Fibroblast of skin of right quadriceps (primary cell): Measurements from ENCODE around the gene DDA1.

Experiments
- DNase-seq: peaks from one replicate; pipeline ENCODE4 v3.0.0-alpha.2; 2013

The DDA1 gene

DNA sequence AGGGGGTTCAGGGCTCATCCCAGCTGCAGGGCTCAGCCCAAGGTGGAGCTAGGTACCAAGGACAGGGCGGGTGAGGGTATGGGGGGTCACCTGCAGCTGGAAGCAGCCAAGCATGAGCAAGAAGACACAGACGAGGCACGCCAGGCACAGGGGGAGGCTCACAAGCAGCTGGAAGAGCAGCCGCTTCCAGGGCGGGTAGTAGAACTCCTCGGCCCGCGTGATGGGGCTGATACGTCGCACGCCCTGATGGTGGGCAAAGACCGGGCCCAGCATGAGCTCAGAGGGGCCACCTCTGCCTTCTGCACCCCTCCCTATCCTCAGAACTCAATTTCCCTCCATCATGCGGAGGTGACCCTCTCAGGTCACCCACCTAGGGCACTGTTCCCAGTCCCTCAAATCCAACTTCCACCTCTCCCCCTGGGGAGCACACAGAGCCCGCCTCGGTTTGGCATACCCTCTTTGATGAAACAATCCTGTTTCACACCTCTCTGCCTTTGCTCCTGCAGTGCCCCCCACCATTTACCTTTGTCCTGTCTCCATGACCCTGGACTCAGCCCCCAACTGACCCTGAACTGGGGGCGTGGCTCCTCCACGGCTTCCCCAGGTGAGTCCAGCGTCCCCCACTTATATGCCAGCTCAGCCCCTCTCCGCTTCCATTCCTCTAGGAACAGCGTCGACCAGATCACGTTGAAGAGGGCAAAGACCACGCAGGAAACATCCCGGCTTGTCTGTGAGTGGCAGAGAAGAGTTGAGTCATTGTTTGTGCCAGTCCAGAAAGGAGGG is 21.1 kb downstream of the DDA1 start:
- DNase-seq: no peak

DNA sequence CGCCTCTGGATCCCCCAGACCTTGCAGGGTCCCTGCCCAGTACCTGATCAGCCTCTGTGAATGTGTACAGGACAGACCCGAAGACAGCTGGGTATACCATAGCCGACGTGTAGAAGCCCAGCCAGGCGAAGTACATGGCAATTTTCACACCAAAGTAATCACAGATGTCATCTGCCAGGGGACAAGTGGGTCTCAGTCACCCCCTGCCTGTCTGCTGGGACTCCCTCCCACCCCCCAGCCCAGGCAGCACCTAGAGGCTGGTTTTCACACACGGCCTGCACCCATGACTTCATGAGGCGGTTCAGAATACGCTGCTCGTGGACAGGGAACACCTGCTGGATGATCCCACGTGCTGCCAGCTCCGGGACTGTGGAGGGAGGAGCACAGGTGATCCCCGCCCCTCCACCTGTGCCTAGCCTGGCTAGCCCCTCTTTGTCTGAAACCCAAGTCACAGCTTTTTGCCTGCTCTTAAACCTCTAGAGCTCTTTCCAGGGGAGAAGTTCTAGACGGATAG is 21.7 kb downstream of the DDA1 start:
- DNase-seq: no peak

DNA sequence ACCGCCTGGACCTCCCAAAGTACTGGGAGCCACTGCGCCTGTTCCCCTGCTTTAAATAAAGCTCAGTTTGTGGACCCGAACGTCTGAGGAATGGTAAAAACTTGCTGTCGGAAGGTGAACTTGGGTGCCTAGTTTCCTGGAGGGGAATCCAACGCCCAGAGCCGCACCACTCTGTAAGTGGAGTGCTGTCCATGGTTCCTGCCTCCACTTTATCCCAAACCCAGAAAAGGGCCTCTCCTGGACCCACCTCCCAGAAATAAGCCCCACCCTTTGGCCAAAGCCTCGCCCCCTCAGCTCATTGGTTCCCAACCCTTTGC is 23.0 kb downstream of the DDA1 start:
- no peak for DNase-seq

DNA sequence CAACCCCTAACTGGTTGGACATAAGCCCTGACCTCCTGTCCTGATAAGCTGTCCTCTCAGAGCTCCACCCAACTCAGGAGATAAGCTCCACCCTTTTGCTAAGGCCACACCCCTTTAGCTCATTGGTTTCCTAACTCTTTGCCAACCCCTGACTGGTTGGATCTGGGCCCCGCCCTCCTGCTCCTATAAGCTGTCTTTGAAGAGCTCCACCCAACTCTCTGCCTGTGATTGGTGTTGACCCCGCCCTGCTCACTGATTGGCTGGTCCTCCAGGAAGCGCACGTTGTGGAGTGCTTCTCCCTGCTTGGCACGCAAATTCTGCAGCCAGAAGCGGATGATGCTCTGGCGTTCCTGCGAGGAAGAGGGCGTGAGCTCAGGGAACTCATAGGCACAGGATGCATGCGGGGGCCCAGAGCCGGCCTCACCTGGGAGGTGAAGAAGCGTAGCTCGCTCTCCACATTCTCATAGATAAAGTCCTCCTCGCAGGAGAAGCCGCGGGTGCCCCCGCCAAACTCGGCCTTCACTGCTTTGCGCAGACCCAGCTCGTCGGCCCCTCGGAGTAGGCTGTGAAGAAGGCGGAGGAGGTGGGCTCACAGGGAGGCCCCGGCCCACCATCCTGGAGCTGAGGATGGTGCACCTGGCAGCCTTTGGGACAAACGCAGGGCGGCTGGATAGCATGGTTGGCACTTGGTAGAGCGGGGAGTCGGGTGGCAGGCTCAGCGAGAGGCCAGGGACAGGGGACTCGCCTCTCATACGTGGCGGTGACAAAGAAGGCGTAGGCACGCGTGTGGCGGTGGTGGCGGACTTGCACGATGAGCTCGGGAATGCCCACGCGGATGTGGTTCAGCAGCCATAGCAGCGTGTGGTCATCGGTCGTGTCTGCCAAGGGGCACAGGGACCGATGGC is 23.6 kb downstream of the DDA1 start:
- peak; percentile 55 for DNase-seq

DNA sequence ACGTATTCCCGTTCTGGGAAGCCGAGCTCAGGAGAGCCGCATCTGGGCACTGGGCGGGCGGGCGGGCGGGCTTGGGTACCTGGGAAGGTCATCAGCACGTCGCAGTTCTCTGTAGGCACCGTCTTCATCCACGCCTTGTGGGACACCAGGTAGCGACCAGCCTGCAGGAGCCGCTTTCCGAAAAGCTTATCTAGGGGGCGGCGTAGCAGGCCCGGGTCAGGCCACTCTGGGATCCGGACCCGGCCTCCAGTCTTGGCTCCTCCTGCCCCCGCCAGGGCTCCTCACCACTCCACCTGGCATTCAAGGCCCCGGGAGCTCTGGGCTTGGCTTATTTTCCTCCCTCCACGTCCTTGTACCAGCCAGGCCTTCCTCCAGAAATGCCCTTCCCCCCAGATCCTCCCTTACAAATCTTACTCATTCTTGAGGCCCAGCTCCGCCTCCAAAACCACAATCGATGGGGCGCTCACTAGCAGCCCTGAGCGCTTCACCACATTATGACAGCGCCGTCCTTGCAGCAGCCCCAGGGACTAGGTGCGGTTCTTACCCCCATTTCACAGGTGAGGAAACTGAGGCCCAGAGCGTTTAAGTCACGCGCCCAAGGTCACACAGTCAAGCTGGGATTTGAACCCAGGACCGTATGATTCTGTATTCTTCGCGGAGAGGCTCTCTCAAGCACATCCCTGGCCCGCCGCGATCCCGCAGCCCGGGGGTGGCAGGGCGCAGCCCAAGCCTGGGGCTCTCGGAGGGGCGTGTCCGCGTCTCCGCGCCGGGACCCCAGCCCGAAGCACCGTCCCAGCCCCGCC is 24.4 kb downstream of the DDA1 start:
- DNase-seq: peak; percentile 89

DNA sequence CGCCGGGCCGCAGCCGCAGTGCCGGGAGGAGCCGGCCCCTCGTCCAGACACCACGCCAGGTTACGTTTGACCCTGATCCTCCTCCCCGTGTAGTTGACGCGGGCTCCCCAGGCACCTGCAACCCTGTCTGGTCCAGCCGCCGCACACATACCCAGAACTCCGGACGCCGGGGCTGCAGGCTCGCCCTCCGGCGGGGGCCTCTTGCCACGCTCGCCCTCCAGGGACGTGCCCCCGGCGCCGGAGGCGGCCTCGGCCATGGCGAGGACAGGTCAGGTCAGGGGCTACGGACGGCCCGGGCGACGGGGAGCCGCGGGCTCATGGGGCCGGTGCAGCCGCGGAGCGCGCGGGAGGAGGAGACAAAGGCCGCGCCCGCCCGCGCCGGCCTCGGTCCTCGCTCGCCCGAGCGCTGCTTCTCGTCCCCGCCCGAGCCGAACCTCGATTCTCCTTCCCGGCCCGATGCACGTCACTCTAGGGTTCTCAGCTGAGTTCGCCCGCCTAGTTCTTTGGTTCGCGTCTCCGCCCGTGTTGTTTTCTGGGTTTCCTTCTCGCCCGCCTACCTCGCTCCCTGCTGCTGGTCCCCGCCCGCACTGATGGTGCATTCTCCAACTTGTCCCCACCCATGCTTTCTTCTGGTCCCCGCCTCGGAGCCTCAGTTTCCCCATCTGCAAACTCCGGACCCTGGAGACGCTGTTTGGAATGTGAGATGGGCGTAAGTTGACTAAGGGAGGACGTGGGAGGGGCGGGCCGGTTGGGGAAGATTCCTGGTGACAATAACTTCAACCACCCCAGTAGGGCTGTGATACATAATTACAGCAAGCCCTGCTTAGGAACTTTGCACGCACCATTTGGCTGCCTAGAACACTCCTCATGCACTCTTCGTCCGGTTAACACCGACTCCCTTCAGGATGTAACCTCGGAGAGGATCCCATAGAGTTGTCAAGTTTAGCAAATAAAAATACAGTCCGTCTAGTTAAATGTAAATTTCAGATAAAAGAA is 25.3 kb downstream of the DDA1 start, which contains the start of gene ANO8:
Gene ANO8, minus strand, starts transcription at position 442 of the 996 bp plus-strand sequence. Its CDS starts 185 bp downstream, at position 257.
- peak; percentile 99 for DNase-seq

DNA sequence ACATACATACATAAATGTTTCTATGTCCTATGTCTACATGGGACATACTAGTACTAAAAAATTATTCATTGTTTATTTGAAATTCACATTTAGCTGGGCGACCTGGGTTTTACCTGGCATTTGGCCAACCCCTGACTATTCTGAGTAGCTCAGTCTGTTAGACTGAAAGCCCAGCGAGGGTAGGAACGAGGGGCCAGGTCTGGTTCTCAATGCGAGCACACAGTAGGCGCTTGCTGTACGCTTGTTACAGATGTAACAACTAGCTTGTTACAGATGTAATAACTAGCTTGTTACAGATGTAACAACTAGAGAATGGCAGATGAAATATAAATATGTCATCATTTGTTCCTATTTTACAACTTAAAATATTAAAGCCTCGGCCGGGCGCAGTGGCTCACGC is 26.2 kb downstream of the DDA1 start:
- DNase-seq: no peak

DNA sequence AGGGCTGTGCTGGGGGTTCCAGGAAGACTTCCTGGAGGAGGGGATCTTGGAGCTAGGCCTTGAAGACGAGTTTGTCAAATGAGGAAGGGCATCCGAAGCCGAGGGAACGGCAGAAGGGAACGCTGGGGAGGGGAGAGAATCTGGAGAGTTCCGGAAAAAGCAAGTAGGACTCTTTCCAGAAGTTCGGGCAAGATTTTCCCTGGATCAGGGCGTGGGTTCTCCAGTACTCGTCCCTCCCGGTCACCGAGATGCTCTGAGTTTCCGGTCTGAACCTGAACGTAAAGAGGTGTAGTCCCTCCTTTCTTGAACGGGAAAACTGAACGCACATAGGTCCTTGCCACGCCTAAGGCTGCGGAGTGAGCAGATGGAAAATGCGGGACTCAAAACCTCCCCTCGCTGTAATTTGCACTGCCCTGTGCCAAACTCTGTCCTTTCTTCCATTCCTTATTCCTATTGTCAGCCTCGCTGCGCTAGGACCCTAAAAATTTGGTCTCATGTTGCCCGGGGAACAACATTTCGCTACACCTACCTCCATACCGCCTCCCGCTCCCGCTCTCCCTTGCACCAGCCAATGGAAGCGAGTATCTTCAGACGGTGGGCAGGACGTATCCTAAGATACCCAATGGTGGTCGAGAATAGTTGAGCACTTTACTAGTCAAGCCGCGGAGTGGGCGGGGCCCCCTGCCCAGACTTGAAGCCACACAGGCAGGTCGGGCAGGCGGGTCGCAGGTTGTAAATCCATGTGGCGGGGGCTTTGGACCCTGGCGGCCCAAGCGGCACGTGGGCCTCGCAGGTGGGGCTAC is 27.7 kb downstream of the DDA1 start, which contains the start of gene GTPBP3:
Gene GTPBP3, plus strand, starts transcription at position 682 of the 803 bp plus-strand sequence. Its CDS starts 59 bp downstream, at position 741.
- peak; percentile 99 for DNase-seq

DNA sequence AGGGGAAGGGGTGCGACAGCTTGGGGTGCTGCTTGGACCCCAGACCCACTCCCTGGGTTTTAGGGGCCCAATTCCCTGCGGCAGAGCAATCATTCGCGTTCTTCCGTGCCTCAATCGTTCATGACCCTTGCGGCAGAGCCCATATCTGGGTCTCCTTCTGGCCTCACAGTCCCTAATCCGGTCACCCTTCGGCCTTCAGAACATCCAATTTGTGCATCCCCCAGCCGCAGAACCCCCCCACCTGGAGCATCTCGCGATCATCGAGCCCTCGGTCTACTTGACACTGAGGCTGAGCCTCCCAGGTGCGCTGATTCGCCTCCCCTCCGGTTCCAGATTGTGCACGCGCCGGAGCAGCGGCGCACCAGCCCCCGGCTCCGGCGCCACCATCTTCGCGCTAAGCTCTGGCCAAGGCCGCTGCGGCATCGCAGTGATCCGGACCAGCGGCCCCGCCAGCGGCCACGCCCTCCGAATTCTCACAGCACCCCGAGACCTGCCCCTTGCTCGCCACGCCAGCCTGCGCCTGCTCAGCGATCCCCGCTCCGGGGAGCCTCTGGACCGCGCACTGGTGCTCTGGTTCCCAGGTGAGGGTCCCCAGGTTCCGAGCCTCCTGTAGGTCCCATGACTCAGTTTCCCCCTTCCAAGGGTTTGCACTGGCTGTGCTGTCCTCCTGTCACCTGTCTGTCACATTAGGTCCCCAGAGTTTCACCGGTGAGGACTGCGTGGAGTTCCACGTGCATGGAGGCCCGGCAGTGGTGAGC is 28.5 kb downstream of the DDA1 start:
- DNase-seq: no peak

DNA sequence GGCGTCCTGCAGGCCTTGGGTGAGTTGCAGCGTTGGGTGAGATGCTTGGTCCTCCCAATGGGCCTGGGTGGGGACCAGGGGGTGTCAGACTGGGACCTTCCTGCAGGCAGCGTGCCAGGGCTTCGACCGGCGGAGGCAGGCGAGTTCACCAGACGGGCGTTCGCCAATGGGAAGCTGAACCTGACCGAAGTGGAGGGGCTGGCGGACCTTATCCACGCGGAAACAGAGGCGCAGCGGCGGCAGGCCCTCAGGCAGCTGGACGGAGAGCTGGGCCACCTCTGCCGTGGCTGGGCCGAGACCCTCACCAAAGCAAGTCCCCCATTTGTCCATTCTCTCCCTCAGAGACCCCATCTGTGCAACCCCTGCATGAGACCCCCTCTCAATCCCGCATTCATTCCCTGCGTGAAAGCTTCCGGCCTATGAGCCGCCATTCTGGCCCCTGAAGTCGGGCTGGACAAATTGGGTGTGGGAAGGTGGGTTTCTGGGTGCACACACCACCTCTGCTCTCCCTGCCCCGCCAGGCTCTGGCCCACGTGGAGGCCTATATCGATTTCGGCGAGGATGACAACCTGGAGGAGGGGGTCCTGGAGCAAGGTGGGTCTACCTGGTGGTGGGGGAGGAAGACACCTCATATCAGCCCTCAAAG is 29.2 kb downstream of the DDA1 start:
- DNase-seq: no peak

DNA sequence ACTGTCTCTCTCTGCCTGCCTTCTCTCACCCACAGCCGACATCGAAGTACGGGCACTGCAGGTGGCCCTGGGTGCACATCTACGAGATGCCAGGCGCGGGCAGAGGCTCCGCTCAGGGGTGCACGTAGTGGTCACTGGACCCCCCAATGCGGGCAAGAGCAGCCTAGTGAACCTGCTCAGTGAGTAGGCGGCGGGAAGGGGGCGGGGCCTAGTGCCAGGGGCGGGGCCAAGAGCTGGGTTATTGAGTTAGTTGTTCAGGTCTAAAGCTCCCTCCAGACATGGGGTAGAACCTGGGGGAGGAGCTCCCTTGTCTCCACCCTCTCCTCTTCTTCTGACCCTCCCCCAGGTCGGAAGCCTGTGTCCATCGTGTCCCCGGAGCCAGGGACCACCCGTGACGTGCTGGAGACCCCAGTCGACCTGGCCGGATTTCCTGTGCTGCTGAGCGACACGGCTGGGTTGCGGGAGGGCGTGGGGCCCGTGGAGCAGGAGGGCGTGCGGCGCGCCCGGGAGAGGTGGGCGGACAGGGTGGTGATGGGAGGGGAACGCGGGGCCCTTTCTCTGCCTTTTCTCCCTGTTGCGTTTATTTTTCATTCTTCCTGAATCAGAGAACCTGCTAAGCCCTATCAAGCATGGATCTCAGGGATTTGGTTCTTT is 29.9 kb downstream of the DDA1 start:
- DNase-seq: no peak

DNA sequence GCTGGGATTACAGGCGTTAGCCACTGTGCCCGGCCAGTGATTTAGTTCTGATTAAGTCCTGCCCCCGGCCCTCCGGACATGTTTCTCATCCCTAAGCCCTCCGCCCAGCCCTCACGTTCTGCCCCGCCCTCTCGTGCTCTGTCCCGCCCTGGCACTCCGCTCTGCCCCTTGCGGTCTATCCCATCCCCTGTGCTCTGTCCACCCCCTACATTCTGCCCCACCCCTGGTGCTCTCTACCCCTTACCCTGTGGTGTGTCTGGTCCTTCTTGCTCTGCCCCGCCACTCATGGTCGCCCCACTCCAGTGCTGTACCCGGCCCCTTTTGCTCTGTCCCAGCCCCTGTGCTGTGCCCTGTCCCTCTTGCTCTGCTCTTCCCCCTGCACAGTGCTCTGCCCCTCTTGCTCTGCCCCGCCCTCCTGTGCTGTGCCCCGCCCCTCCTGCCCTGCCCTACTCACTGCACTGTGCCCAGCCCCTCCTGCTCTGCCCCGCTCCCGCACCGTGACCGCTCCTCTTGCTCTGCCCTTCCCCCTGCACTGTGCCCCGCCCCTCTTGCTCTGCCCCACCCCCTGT is 31.0 kb downstream of the DDA1 start:
- no peak for DNase-seq

DNA sequence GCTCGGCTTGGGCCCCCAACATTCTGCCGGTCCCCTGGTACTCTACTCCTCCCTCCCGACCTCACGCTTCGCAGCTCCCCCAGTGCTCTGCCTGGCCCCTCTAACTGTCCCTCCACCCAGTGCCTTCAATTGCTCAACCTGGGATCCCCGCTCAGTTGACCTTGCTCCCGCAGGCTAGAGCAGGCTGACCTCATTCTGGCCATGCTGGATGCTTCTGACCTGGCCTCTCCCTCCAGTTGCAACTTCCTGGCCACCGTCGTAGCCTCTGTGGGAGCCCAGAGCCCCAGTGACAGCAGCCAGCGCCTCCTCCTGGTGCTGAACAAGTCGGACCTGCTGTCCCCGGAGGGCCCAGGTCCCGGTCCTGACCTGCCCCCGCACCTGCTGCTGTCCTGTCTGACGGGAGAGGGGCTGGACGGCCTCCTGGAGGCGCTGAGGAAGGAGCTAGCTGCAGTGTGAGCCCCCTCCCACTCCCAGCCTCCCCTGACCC is 31.6 kb downstream of the DDA1 start:
- no peak for DNase-seq

DNA sequence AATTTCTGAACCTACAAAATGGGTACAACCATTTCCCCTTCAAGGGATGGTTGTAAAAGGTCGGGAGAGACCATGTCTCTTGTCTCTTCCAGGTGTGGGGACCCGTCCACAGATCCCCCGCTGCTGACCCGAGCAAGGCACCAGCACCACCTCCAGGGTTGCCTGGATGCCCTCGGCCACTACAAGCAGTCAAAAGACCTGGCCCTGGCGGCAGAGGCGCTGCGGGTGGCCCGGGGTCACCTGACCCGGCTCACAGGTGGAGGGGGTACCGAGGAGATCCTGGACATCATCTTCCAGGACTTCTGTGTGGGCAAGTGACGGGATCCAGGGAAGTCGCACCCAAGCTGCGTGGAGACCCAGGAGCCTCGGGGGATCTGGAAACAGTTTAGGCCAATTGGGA is 32.0 kb downstream of the DDA1 start:
- DNase-seq: no peak

DNA sequence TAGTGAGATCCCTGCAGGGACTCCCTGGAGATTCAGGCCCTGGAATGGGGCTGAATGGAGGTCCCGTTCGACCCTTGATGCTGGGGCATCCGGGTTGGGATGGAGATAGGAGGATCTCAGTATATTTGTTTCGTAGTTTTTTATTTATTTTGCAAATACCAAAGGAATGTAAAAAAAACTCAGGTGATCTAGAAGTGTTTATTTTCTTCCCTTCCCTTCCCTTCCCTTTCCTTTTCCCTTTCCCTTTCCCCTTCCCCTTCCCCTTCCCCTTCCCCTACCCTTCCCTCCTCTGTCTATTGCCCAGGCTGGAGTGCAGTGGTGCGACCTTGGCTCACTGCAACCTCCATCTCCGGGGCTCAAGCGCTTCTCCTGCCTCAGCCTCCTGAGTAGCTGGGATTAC is 32.5 kb downstream of the DDA1 start:
- no peak for DNase-seq

DNA sequence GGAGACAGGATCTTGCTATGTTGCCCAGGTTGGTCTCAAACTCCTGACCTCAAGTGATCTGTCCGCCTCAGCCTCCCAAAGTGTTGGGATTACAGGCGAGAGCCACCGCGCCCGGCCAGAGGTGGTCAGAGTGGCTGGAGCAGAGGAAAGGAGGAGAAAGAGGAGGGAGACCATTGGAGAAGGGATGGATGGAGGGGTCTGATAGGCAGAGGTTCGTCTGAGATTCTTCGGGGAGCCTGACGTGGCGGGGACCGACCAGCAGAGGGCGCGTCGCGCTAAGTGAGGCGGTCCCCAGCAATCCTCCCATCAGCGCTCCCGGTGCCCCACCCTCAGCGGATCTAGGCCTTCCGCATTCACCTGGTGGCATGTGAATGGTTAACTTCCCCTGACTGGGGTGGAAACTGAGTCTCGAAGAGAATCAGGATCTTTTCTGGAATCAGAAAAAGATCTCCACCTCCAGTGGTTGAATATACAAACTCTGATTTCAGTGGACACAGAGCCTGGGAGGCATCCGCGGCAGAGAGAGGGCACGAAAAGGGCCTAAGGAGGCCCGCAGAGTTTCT is 36.8 kb downstream of the DDA1 start:
- peak; percentile 51 for DNase-seq

DNA sequence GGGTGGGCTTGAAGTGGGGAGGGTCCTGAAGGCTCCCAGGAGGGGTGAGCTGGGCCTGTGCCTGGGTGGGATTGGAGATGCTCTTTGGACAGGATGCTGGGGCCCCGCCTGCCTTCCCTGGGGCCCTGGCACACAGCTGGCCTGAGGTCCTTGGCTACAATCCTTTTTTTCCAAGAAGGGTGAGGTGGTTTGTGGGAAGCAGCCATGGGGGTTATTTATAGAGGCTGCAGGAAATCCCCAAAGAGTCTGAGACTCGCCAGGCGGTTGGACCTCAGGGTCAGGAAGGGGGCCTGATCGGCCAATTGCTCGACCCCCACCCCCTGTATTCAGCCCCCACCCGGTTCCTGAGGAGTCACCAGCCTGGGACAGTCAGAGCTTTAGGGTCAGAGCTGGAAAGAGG is 38.0 kb downstream of the DDA1 start:
- no peak for DNase-seq

DNA sequence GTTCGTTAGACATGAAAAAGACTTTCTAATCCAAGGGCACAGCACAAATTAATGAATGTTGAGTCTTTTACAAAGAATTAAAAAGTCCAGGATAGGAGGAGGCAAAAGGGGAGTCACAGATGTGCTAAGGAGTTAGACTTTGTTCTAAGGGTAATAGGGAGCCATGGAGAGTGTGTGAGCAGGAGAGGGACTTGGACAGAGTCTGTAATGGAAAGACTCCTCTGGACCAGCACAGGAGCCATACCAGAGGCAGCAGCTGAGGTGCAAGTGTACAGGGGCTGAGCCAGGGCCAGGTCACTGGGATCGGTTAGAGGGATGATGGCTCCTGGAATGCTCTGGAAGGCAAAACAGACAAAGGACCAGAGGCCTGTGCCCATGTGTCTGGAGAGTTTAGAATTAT is 38.5 kb downstream of the DDA1 start:
- DNase-seq: no peak
